ENCODE results near the gene SMC1B. TPM values are rescaled to one million over a fixed set of nuclear protein-coding genes. Genes with fewer than 3 reads are reported as not detected.

The SMC1B gene
- total and polyA plus RNA-seq, 2 of the 8 experiments (the other 6 are each of a cell fraction or from before 2014, with no cell fraction given): 0.02 TPM; not detected in 1

GRCh38 chr22:45453764-45454163, 40.4 kb upstream of the SMC1B start:
- Histone ChIP-seq H3K23me2 (ENCODE audit: low read depth, low read length) (no peaks in the 10 kb centered on the region), H3K27me3 (replicated peaks in 1 of 4; ENCODE audit: control insufficient read depth in 3 of 4, extremely low read depth in 1 of 4, insufficient read depth in 3 of 4, low read length in 3 of 4) (no peaks in the 10 kb centered on the region; a peak in 1 of 7 replicates), H4K5ac (ENCODE audit: insufficient read length, low read depth, low read length) (no peak overlapping the region), H3K4me1 (replicated peaks in 1 of 4; ENCODE audit: control insufficient read depth in 3 of 4, insufficient read depth in 4 of 4, low read length in 3 of 4) (no peaks in the 10 kb centered on the region), H3K4me2 (ENCODE audit: insufficient read depth in 1 of 2, low read depth in 2 of 2, low read length in 2 of 2) (no peak overlapping the region), H3K79me2 (ENCODE audit: control insufficient read depth in 1 of 2, insufficient read depth in 2 of 2, low read length in 2 of 2) (no peaks in the 10 kb centered on the region), H3K9ac (replicated peaks in 1 of 4; ENCODE audit: extremely low read depth in 1 of 4, low read depth in 3 of 4, low read length in 3 of 4) (no peak overlapping the region), H4K8ac (ENCODE audit: extremely low read depth, insufficient read depth, low read length) (no peak overlapping the region), H3K4ac (replicated peaks; ENCODE audit: insufficient read length, low read depth, low read length) (no peak overlapping the region), H2AFZ (ENCODE audit: low read length) (no peak overlapping the region), H3K36me3 (ENCODE audit: control insufficient read depth in 2 of 4, insufficient read depth in 4 of 4, low read length in 3 of 4) (no peaks in the 10 kb centered on the region), H4K91ac (replicated peaks; ENCODE audit: insufficient read length, low read length) (no peak overlapping the region), H3K56ac (replicated peaks; ENCODE audit: insufficient read length, low read depth, low read length) (no peak overlapping the region), H2BK15ac (ENCODE audit: low read length) (no peak overlapping the region), H2BK12ac (ENCODE audit: low read depth, low read length) (no peak overlapping the region; the same call in 1 of the 2 replicates), H4K20me1 (replicated peaks in 1 of 2; ENCODE audit: control insufficient read depth in 1 of 2, insufficient read depth in 2 of 2, low read length in 2 of 2) (peaks cover 0 to 1% of the 10 kb centered on the region in 2 experiments), H3K27ac (ENCODE audit: low read depth, low read length) (no peak overlapping the region), H2BK120ac (replicated peaks; ENCODE audit: low read depth, low read length) (no peak overlapping the region), H2BK5ac (ENCODE audit: low read depth, low read length) (no peak overlapping the region), H2AK5ac (ENCODE audit: low read depth, low read length) (no peak overlapping the region), H2BK20ac (ENCODE audit: low read length) (no peak overlapping the region), H3K23ac (ENCODE audit: insufficient read length) (no peak overlapping the region), H3K18ac (ENCODE audit: extremely low read depth, low read length) (no peak overlapping the region), H3K9me3 (ENCODE audit: insufficient read depth in 2 of 2, low read depth in 1 of 2, low read length in 1 of 2) (no peaks in the 10 kb centered on the region), H3K79me1 (ENCODE audit: low read depth, low read length) (no peaks in the 10 kb centered on the region), H3K4me3 (ENCODE audit: extremely low read depth in 1 of 4, insufficient read depth in 2 of 4, low read depth in 3 of 4, low read length in 4 of 4) (no peak overlapping the region), H3K14ac (ENCODE audit: insufficient read length) (no peak overlapping the region)
- no peak for TF ChIP-seq JUN (IDR thresholded peaks at IDR 0.05; ENCODE audit: low read depth, low read length)
- TF ChIP-seq JUND (IDR thresholded peaks at IDR 0.05; ENCODE audit: low read length): no peak
- TF ChIP-seq SIN3A (conservative IDR thresholded peaks at IDR 0.05 in 1 of 2, IDR thresholded peaks at IDR 0.05 in 1 of 2; ENCODE audit: low read depth in 1 of 2, low read length in 2 of 2): no peak
- no peak for TF ChIP-seq RNF2 (IDR thresholded peaks at IDR 0.05; ENCODE audit: borderline replicate concordance, low read depth, low read length, missing control alignments, poor library complexity, severe bottlenecking)
- TF ChIP-seq RAD21 (IDR thresholded peaks at IDR 0.05 in 1 of 2, conservative IDR thresholded peaks at IDR 0.05 in 1 of 2; ENCODE audit: low read depth in 2 of 2, low read length in 2 of 2): no peak
- TF ChIP-seq CBX5 (IDR thresholded peaks at IDR 0.05; ENCODE audit: low read depth, low read length): no peak
- no peak for TF ChIP-seq FOSL1 (IDR thresholded peaks at IDR 0.05; ENCODE audit: insufficient read depth, low read depth, low read length)
- no peak for TF ChIP-seq NANOG (IDR thresholded peaks at IDR 0.05; ENCODE audit: insufficient read depth, low read depth, low read length, poor library complexity, severe bottlenecking)
- TF ChIP-seq POLR2A (IDR thresholded peaks at IDR 0.05; ENCODE audit: control extremely low read depth in 1 of 2, low read depth in 2 of 2, low read length in 2 of 2): no peak
- no peak for FAIRE-seq
- 65% methylated on average over 4 of the region's 6 CpGs; no CpG with 5 or more reads in 1 of the 2 experiments for WGBS, 2 experiments (ENCODE audit: extremely low coverage in 1 of 2, insufficient coverage in 1 of 2, insufficient read length in 1 of 2, insufficient replicate concordance in 2 of 2, low coverage in 1 of 2, low lambda C conversion rate in 2 of 2, missing lambda C conversion rate in 1 of 2)
- POLR2A ChIA-PET (ENCODE audit: partially characterized antibody): no interaction called here
- CTCF ChIA-PET (ENCODE audit: partially characterized antibody): interaction anchor here (0.6 to 3.8 kb wide), 5 partner anchors 9 to 651 kb away, joined by 3 to 18 read pairs (median 4); no protein-coding TSS in a partner anchor
- DNase-seq (ENCODE audit: low read depth in 1 of 2, low spot score in 2 of 2): no peak
